ENCODE data around the gene ALKBH4.

GRCh38 chr7:102456327-102456726 lies 8.3 kb downstream of the ALKBH4 start:
- TF ChIP-seq CTCF (IDR thresholded peaks at IDR 0.05; ENCODE audit: low read length): no peak
- no peak for TF ChIP-seq EZH2 (optimal IDR thresholded peaks at IDR 0.05; ENCODE audit: low read depth, low read length)

All from MM.1S (cell line).